HepG2 (cell line): Measurements from ENCODE around the gene MBNL3. TPM values are rescaled to one million over a fixed set of nuclear protein-coding genes. Genes with fewer than 3 reads are reported as not detected.

Experiments used
- ATF3 ChIP-seq: sonication (generic); formaldehyde crosslinking; IDR thresholded peaks from 2 replicates; pipeline ENCODE4 v1.4.0; 2020; ENCODE audit warnings: missing genetic modification reagents
- BRF2 ChIP-seq: sonication (generic); formaldehyde crosslinking; IDR thresholded peaks from 2 replicates; pipeline ENCODE4 v1.8.1; 2022; ENCODE audit warnings: mild to moderate bottlenecking, missing genetic modification reagents
- CENPX ChIP-seq: sonication (generic); formaldehyde crosslinking; IDR thresholded peaks from 2 replicates; pipeline ENCODE4 v1.9.0; 2021; ENCODE audit warnings: mild to moderate bottlenecking, missing genetic modification reagents, moderate library complexity
- EEA1 ChIP-seq: sonication (generic); formaldehyde crosslinking; IDR thresholded peaks from 2 replicates; pipeline ENCODE4 v1.5.1; 2020; ENCODE audit warnings: mild to moderate bottlenecking, missing genetic modification reagents, borderline replicate concordance
- FOXJ3 ChIP-seq: sonication (generic); formaldehyde crosslinking; IDR thresholded peaks from 2 replicates; pipeline ENCODE4 v1.4.0; 2020; ENCODE audit warnings: missing genetic modification reagents, mild to moderate bottlenecking, borderline replicate concordance
- HINFP ChIP-seq: sonication (generic); formaldehyde crosslinking; IDR thresholded peaks from 2 replicates; pipeline ENCODE4 v1.4.0; 2020; ENCODE audit warnings: low read depth, mild to moderate bottlenecking, missing genetic modification reagents
- HNRNPH1 ChIP-seq: fragments of 200-400 bp; formaldehyde crosslinking; optimal IDR thresholded peaks from 2 replicates; pipeline ENCODE3; 2017; ENCODE audit warnings: mild to moderate bottlenecking, low read depth, low read length
- HOXA7 ChIP-seq: sonication (generic); formaldehyde crosslinking; IDR thresholded peaks from 2 replicates; pipeline ENCODE4 v1.8.1; 2022; ENCODE audit warnings: mild to moderate bottlenecking, missing genetic modification reagents, moderate library complexity
- IKZF1 ChIP-seq: fragments of 450-650 bp; IDR thresholded peaks from 2 replicates; pipeline ENCODE4 v1.7.1; 2016
- IRF2 ChIP-seq: IDR thresholded peaks from 2 replicates; pipeline ENCODE4 v1.6.1; 2018; ENCODE audit warnings: missing genetic modification reagents, missing compliant biosample characterization
- KDM5A ChIP-seq: fragments of 200-600 bp; sonication (generic); IDR thresholded peaks from 2 replicates; pipeline ENCODE4 v1.7.0; 2018; ENCODE audit warnings: antibody characterized with exemption, mild to moderate bottlenecking, low read length, borderline replicate concordance
- NFKBIZ ChIP-seq: IDR thresholded peaks from 2 replicates; pipeline ENCODE4 v1.6.1; 2018; ENCODE audit warnings: missing genetic modification reagents, missing compliant biosample characterization
- RARG ChIP-seq: sonication (generic); formaldehyde crosslinking; IDR thresholded peaks from 2 replicates; pipeline ENCODE4 v1.4.0; 2020; ENCODE audit warnings: low read depth, mild to moderate bottlenecking, missing genetic modification reagents
- SAP130 ChIP-seq: IDR thresholded peaks from 2 replicates; pipeline ENCODE4 v1.6.1; 2016; ENCODE audit warnings: low read depth
- SOX6 ChIP-seq, 2 experiments: fragments of 450-650 bp in 1 of 2; sonication (generic) in 1 of 2; formaldehyde crosslinking in 1 of 2; IDR thresholded peaks; 2 replicates each; pipeline versions ENCODE4 v1.4.0 to v1.6.1; 2017 to 2020; ENCODE audit warnings: antibody characterized with exemption in 1 of 2, mild to moderate bottlenecking in 1 of 2, missing genetic modification reagents in 1 of 2
- U2AF1 ChIP-seq: fragments of 200-400 bp; formaldehyde crosslinking; optimal IDR thresholded peaks from 2 replicates; pipeline ENCODE3; 2017; ENCODE audit warnings: mild to moderate bottlenecking, low read depth, low read length
- ZBTB1 ChIP-seq: sonication (generic); formaldehyde crosslinking; IDR thresholded peaks from 2 replicates; pipeline ENCODE4 v1.4.0; 2020; ENCODE audit warnings: missing genetic modification reagents, borderline replicate concordance
- ZBTB33 ChIP-seq: sonication (generic); formaldehyde crosslinking; IDR thresholded peaks from 2 replicates; pipeline ENCODE4 v1.4.0; 2020; ENCODE audit warnings: missing genetic modification reagents
- ZEB1 ChIP-seq: IDR thresholded peaks from 2 replicates; pipeline ENCODE4 v1.6.1; 2012; ENCODE audit warnings: mild to moderate bottlenecking, low read depth, inconsistent platforms; ENCODE audit not compliant: insufficient replicate concordance
- ZNF143 ChIP-seq: sonication (generic); formaldehyde crosslinking; IDR thresholded peaks from 2 replicates; pipeline ENCODE4 v1.4.0; 2020; ENCODE audit warnings: missing genetic modification reagents
- ZNF296 ChIP-seq: sonication (generic); formaldehyde crosslinking; conservative IDR thresholded peaks from 2 replicates; pipeline ENCODE4 v1.5.0; 2020; ENCODE audit warnings: mild to moderate bottlenecking, missing genetic modification reagents
- ZNF33B ChIP-seq: sonication (generic); formaldehyde crosslinking; IDR thresholded peaks from 2 replicates; pipeline ENCODE4 v1.5.1; 2020; ENCODE audit warnings: mild to moderate bottlenecking, missing genetic modification reagents
- ZNF431 ChIP-seq: sonication (generic); formaldehyde crosslinking; IDR thresholded peaks from 2 replicates; pipeline ENCODE4 v1.9.0; 2022; ENCODE audit warnings: missing genetic modification reagents, low read depth, mild to moderate bottlenecking, borderline replicate concordance
- ZNF570 ChIP-seq: sonication (generic); formaldehyde crosslinking; IDR thresholded peaks from 2 replicates; pipeline ENCODE4 v1.4.0; 2020; ENCODE audit warnings: mild to moderate bottlenecking, missing genetic modification reagents, borderline replicate concordance
- ZNF660 ChIP-seq: sonication (generic); formaldehyde crosslinking; IDR thresholded peaks from 2 replicates; pipeline ENCODE4 v1.5.1; 2020; ENCODE audit warnings: mild to moderate bottlenecking, low read depth, missing genetic modification reagents, borderline replicate concordance
- ZNF713 ChIP-seq: sonication (generic); formaldehyde crosslinking; IDR thresholded peaks from 2 replicates; pipeline ENCODE4 v1.4.0; 2020; ENCODE audit warnings: mild to moderate bottlenecking, missing genetic modification reagents
- ZSCAN12 ChIP-seq: sonication (generic); formaldehyde crosslinking; IDR thresholded peaks from 2 replicates; pipeline ENCODE4 v1.9.0; 2021; ENCODE audit warnings: mild to moderate bottlenecking, missing genetic modification reagents
- ZSCAN22 ChIP-seq: sonication (generic); formaldehyde crosslinking; IDR thresholded peaks from 2 replicates; pipeline ENCODE4 v1.4.0; 2020; ENCODE audit warnings: mild to moderate bottlenecking, missing genetic modification reagents
- ZSCAN9 ChIP-seq: IDR thresholded peaks from 2 replicates; pipeline ENCODE4 v1.6.1; 2016; ENCODE audit warnings: borderline replicate concordance
- polyA plus RNA-seq, 8 experiments: library from polyadenylated mRNA; depleted of rRNA in 3 of 8; stranded (reverse) in 7 of 8; unstranded in 1 of 8; fragments of >200 nt; fragmentation: Illumina TruSeq in 4 of 8; extraction: Trizol in 4 of 8; gene quantifications; 2 replicates each; pipeline versions ENCODE4 v1.2.1 to v1.2.3, GENCODE V29; 2011 to 2016; ENCODE audit warnings: low read depth in 4 of 8, missing spikeins in 1 of 8, mixed read lengths in 1 of 8; ENCODE audit not compliant: insufficient read depth in 1 of 8
- total RNA-seq, 5 experiments: library from RNA; depleted of rRNA; stranded (reverse); fragments of >200 nt; fragmentation: Illumina TruSeq; extraction: Trizol; gene quantifications; 2 replicates each; pipeline ENCODE4 v1.2.3, GENCODE V29; 2016; ENCODE audit warnings: low read depth in 1 of 5

Gene MBNL3
- total and polyA plus RNA-seq, 2 of the 13 experiments (the other 11 are each of a cell fraction or from before 2014, with no cell fraction given), result 155 to 257 TPM

GRCh38 chrX:132493095-132493494 lies 4.3 kb upstream of the MBNL3 start (continued):
- TF ChIP-seq ZNF570 (no peak), KDM5A (no peak), ATF3 (CRISPR knock-in tag) (no peak), CENPX (CRISPR knock-in tag) (no peak), HNRNPH1 (no peak), ZSCAN9 (no peak; the same call in 1 of the 2 replicates), ZEB1 (no peak), NFKBIZ (CRISPR knock-in tag) (no peak), BRF2 (CRISPR knock-in tag) (no peak), ZNF143 (CRISPR knock-in tag) (no peak), IKZF1 (no peak), SOX6 (IDR thresholded peaks at IDR 0.05) (no peak), SOX6 (CRISPR knock-in tag; IDR thresholded peaks at IDR 0.05) (peak; percentile 75), ZNF660 (no peak), ZBTB1 (no peak), U2AF1 (no peak), ZSCAN12 (CRISPR knock-in tag) (no peak), SAP130 (CRISPR knock-in tag) (peak; percentile 65), ZNF431 (CRISPR knock-in tag) (no peak), FOXJ3 (peak; percentile 60; the same call in 1 of the 2 replicates), ZSCAN22 (no peak), EEA1 (no peak), ZNF296 (CRISPR knock-in tag) (no peak), ZNF33B (CRISPR knock-in tag) (no peak), HOXA7 (CRISPR knock-in tag) (no peak), RARG (CRISPR knock-in tag) (no peak), HINFP (CRISPR knock-in tag) (no peak), ZBTB33 (no peak), IRF2 (CRISPR knock-in tag) (0 out of 2 replicates have a peak, but pooled peaks have one; percentile 26), ZNF713 (CRISPR knock-in tag) (no peak)
